Left hindlimb (tissue), 1 donor: ENCODE results near the gene CENPN.

Source experiments
- DNase-seq: peaks from one replicate; pipeline ENCODE4 v3.0.0-alpha.2; 2018

Gene CENPN, protein sequence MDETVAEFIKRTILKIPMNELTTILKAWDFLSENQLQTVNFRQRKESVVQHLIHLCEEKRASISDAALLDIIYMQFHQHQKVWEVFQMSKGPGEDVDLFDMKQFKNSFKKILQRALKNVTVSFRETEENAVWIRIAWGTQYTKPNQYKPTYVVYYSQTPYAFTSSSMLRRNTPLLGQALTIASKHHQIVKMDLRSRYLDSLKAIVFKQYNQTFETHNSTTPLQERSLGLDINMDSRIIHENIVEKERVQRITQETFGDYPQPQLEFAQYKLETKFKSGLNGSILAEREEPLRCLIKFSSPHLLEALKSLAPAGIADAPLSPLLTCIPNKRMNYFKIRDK

DNA sequence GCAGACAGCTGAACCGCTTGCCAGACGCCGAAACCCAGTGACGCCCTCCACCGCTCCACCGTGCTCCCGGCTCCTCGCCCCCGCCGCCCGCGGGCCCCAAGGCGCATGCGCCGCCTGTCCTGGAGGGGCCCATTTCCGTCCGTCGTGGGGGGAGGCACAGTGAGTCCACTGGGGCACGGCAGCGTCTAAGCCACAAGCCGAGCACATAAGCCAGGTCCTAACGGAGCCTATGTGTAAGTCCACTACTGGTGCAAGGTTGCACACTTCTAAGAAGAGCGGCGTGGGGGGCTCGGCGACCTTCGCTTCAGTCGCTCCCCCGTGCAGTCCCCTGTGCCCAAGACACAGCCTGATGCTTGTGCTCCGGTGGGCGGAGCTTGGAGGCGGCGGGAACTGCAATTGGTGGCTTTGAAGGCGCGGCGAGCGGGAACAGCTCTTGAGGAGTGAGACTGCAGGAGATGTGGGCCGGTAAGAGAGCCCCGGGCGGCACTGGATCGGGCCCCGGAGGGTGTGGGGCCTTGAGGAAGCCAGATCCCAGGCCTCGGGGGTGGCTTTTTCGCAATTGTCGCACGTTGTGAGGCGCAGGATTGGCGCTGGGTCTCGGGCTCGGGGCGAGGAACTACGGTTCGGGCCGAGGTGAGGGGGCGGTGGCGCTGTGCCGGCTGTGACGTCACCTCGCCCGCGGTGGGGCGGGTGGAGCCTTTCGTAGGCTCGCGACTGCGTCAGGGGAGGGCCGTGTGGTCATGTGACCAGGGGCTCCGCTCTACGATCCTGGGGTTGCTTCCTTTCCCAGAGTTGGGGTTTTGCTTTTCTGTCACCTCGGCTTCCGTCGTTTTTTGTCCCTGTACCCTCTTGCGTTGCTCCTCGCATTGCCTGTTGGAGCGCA is at the start of gene CENPN, which contains the start of gene CMC2:
Gene CENPN (plus strand): TSS at position 402 of the 883 bp plus-strand sequence. CDS start 4,726 bp downstream, outside the sequence.
Gene CMC2 (minus strand): TSS at position 73 of the 883 bp plus-strand sequence. CDS start 9,491 bp downstream, outside the sequence.
- DNase-seq = peak; percentile 99

DNA sequence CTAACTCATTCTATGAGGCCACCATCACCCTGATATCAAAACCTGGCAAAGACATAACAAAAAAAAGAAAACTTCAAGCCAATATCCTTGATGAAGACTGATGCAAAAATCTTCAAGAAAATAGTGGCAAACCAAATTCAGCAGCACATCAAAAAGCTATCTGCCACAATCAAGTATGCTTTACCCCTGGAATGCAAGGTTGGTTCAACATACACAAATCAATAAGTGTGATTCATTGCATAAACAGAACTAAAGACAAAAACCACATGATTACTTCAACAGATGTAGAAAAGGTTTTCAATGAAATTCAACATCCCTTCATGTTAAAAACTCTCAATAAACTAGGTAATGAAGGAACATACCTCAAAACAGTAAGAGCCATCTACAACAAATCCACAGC is 48.7 kb upstream of the CENPN start:
- DNase-seq = no peak

DNA sequence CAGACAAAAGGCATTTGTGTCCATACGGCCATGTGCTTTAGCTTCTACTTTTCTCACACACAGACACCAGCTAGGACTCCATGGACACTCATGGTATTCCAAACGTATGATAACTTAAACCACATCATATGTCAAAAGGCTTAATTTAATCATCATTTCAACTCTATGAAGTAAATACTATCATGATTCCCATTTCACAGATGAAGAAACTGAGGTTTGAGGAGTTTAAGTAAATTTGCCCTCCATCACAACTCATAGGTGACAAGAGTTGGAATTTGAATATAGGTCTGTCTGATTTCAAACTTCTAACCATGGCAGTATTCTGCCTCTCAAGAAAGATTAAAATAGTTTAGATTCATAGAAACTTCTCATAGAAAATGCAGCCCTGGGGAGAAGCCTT is 44.1 kb upstream of the CENPN start:
- DNase-seq = no peak

DNA sequence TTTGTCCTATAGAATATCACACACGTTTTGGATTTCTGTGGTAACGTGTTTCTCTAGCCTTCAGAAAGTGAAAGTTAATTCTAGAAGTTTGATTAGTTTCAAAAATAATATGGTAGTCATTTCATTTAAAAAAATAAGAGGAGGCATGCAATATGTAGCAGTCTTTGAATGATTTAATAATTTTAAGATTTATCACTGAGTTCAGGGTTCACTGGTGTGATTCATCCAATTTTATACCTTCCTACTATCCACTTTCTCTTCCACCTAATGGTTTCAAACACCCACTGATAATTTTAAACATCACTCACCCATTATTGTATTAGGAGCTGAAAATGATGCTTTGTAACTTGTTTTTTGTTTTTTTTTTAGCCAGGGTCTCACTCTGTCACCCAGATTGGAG is 42.7 kb upstream of the CENPN start:
- DNase-seq = no peak

DNA sequence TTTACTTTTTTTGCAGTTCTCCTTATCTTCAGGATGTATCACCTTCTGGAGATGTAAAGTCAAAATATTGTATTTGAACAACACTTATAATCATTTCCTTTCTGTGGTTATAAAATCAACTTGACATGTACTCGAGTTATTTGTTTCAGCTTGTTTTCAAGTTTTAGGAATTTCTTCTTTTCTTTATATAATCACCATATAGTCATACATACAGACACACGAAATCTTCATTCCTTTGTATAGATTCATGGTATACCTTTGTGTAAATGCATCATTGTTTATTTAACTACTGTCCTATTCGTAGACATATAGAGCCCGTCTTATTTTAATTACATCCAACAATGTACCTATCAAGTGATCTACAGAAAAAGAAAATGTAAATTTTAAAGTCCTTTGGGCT is 40.4 kb upstream of the CENPN start:
- no peak for DNase-seq

DNA sequence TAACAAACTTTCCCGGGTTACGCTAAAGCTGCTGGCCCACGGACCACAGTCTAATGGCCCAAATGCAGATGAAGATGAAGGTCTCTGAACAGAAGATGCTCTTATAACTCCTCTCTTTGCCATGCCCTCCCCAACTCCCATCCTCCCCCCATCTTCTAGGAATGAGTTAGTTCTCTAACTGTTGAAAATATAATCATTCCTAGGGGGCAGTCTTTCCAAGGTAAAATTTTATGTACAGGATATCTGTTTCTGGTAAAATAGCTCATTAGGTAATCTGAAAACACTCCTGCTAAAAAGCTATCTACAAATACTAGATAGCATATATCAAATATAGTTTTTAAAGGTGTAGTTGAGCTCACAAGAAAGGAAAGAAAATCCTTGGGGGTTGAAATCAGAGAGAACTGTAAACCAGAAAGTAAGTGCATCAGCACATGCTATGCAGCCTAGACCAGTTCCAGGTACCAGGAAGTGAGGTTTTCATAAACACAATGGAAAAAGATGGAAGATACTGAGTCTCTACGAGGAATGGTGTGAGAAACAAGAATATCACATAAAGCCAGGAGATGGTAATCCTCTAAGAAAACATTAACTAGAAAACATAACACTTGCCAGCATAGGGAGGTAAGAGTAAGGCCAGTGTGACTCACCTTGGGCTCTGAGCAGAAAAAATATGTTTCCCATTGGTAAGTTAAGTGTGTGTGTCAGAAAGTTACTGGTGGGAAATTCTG is 38.5 kb upstream of the CENPN start:
- no peak for DNase-seq

DNA sequence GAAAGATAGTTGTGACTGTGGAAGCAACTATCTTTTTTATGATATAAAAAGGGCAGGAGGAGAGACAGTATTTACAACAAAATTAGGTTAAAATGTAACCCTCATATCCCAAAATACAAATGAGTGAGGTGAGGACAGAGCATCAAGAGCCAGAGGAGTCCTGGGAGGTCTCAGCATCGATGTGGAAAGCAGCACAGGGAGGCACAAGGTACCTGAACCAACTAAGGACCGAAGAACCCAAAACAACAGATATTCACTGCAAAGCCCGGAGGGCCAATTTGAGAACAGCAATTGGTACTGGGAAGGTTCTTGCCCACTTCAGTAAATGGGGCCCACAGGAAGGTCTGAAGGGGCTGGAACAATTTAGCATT is 37.9 kb upstream of the CENPN start:
- DNase-seq = no peak

DNA sequence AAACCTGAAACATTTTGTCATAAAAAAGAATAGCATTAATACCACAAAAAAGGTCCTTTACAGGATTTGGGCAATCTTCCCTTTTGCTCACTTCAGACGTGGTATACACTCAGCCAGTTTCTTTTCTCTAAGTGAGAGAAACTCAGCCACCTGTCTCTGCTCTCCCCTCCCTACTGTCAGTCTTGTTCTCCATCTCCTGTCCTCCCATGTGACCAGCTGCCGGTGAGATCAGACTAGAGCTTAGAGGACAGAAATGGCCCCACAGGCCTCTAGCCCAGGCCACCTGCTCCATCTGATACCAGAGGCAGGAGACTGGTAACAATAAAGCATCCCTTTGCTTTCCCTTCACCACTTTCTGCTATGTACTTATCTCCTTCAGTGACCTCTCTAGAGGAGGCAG is 35.2 kb upstream of the CENPN start:
- DNase-seq = no peak

DNA sequence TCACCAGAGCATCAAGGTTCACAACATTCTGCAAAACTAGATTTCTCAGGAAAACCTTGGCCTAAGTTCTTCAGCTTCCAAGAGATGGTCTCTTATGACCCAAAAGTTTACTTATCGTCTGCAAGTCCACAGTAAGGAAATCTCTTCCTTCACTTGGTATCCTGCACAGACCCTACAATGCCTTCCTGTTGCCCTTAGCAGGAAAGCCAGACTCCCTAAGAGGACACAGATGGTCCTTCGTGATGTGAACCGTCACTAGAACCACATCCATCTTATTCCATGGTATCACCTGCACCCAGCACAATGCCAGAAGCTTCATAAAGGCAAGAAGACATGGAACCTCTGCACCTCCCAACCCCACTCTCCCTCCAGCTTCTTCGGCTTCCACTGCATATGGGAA is 34.4 kb upstream of the CENPN start:
- no peak for DNase-seq

DNA sequence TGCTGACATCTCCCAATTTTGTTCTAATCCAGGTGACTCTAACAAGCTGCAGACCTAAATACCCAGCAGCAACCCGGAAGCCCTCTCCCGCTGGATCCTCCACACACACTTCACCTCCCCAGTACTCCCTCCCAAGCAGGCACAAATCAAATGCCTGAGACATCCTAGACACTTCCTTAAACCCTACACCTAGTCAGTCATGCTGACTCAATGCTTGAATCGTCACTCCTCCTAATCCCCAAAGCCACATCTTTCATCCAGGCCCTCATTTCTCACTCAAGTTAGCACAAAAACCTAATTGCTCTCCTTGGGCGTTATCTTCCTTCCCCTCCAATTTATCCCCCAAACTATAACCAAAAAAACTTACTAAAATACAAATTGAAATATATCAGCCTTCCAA is 33.0 kb upstream of the CENPN start:
- DNase-seq = no peak

DNA sequence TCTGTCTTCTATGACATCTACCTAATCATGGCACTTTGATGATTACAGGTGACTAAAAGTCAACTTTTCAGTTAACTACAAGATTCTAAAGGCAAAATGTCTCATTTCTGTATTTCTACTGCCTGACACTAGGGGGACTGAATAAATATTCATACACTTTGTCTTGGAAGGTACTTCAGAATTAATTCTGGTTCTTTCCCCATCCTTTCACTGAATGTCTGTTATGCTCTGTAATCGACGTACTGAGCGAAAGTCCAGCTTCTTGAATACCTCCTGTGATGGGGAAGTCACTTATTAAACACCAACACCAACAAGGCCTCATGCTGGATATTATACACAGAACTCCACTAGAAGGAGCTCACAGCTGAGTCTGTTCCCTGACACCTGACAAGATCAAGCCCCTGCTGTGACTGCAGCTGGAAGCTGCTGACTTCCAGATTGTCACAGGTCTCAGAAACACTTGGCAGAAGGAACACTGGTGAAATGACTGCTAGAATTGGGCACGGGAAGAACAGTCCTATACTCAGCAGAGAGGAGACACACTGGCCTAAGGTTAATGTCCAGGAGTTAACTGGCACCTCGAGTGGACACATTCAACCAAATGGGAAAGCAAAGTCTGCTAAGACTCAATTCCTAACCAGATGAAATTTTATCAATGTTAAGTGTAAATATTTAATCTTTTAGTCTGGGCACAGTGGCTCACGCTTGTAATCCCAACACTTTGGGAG is 32.2 kb upstream of the CENPN start:
- DNase-seq = no peak

DNA sequence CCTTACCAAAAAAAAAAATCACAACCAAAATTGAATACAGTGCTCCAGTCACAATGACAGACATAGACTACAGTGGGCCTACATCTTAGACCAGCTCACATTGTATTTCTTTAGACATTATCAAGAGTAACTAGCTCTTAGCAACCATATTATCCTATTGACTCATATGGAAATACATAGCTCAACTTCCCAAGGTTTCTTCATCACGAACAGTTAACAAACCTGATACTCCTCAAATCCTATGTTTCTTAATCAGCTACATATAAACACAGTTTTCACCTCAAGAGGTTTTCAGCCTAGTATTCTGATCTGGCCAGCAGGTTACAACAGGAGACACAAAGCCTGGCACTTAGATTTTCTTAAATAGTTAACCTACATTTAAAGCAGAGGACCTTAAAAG is 30.1 kb upstream of the CENPN start:
- no peak for DNase-seq

DNA sequence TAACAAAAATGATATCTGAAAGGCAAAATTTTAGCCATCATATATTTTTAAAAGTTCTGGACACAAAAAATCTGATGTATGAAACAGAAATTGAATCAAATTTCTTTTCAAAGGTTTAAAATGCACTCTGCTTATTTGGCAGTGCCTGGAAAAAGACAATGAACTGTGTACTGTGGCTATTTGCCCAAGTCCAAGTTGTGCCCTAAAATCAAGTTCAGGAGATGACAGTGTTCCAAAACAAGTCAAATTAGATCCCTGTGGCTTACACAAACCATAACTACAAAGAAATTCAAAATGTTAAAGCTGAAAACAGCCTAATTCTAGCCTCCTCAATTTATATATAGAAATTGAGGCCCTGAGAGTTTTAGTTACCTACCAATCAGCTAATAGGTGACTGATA is 25.9 kb upstream of the CENPN start:
- no peak for DNase-seq

DNA sequence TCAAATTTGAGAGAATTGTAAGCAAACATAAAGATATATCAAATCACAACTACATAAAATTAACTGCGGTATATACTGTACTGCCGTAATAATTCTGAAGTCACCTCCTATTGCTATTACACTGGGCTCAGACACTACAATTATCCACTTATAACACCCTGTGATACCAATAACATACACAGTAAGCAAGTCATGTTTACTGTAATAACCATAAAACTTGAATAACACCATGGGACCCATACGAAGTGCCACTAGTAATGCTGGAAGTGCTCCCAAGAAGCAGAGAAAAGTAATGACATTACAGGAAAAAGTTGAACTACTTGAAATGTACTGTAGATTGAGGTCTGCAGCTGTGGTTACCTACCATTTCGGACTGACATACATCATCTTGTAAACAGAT is 24.4 kb upstream of the CENPN start:
- DNase-seq = no peak

DNA sequence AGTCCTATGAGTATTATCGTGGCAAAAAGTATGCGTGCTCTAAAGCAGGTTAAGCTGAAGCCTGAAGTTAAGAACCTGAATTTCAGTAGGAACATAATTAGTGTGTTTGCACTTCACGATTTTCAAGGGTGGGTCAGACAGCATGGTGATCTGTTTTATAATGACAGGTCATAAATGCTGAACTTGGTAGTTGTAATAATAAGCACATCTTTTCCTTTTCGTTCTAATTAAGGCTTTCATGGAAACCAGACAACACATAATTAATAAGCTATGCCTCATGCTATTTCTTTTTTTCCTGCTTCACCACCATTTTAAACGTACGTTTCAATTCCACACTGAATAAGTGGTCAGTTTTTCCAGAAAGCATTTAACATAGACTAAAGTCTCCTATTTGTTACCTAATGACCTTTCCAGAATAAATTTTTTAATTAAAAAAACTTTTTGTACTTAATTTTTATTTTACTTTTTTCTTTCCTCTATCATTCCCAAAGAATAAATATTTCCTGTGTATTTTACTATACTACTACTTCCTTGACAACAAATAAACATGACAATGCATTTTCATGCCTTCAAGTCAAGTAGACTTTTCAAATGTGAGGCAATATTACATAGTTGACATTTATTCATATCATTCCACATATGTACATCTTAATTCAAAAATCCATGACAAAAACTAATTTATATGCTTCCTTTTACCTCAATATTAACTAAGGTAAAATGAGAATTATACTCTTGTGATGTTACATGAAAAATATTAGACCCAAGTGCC is 22.7 kb upstream of the CENPN start:
- no peak for DNase-seq

DNA sequence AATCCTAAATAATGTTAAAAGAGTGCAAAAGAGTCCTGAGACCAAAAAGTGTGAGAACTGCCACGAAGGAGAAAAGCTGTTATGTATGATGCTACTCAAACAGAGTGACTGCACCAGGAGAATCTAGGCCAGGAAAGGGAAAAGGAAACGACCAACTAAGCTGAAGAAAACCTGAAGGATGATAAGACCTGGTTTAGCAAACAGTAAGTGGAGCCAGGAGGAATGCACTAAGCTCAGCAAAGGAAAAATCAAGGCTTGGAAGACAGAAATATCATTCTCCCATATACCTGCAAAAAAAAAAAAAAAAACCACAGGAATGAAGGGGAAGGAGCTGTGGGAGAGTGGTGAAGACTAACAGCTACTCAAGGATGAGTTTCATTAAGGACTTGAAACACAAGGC is 21.4 kb upstream of the CENPN start:
- DNase-seq = no peak

DNA sequence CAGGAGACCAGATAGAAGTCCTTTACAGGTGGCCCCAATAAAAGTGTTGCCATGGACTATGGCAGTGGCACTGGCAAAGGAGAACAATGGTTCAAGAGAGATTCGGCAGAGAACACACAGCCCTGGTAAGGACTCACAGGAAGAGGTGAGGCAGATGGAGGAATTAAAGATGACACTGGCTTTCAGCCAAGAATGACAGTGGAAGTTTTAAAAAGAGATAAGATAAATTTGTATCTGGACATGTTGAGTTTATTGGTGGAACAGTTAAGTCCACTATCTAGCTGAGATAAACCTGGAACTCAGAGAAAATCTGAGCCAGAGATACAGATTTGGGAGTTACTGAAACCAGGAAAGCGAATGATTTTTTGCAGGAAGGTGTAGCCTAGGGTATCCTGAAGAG is 20.5 kb upstream of the CENPN start:
- no peak for DNase-seq

DNA sequence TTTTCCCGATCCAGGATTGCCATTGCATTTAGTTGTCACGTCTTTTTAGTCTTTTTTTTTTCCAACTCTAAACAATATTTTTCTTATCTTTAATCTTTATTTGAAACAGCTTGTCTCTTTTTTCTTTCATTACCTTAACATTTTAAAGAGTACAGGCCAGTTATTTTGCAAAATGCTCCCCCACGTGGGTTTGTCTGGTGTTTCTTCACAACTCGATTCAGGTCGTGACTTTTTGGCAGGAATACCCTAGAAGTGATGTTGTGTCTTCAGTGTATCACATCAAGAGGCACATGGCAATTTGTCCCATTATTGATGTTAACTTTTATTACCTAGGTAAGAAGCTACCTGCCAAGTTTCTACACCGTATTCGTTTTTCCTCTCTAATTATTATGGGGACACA is 18.3 kb upstream of the CENPN start:
- no peak for DNase-seq

DNA sequence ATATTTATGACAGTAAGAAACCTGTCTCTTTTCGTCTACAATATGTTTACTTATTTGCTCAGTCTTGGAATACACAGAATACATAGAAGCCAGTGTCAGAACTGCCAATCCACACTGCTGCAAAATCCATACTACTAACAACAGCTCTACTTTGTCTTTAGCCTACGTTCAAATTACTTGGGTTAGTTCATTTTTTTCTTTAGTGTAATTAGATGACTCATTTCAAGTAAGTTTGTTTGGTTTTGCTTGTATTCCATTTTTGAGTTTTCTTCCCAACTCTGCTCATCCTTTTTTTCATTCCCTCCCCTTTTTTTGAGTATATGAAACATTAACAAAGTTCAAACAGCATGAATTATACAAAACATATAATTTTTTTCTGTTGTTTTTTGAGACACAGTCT is 17.2 kb upstream of the CENPN start:
- no peak for DNase-seq

DNA sequence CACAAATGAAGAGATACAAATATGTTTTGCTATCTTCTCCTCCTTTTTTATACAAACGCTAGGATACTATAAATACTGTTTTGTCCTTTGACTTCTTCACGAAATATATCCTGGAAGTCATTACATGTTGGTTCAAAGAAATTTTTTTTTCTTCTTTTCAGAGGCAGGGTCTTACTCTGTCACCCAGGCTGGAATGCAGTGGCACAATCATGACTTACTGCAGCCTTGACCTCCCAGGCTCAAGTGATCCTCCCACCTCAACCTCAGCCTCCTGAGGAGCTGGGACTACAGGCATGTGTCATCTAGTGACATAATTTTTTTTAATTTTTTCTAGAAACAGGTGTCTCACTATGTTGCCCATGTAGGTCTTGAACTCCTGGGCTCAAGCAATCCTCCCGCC is 16.4 kb upstream of the CENPN start:
- no peak for DNase-seq

DNA sequence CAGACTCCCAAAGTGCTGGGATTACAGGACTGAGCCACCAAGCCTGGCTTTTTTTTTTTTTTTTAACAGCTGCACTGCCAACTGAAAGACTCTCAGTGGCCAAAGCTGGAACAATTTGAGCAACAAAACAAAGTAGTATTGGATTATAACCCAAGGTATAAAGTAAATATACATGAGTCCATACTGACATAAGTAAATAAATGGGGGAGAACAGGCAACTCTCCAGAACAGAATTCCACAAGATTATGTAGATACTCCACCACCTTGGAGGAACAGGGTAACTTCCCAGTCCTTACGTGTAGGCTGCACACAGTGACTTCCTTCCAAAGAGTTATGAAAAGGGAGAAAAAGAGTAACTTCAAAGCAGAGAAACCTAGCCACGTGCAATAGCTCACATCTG is 16.0 kb upstream of the CENPN start:
- DNase-seq = no peak

DNA sequence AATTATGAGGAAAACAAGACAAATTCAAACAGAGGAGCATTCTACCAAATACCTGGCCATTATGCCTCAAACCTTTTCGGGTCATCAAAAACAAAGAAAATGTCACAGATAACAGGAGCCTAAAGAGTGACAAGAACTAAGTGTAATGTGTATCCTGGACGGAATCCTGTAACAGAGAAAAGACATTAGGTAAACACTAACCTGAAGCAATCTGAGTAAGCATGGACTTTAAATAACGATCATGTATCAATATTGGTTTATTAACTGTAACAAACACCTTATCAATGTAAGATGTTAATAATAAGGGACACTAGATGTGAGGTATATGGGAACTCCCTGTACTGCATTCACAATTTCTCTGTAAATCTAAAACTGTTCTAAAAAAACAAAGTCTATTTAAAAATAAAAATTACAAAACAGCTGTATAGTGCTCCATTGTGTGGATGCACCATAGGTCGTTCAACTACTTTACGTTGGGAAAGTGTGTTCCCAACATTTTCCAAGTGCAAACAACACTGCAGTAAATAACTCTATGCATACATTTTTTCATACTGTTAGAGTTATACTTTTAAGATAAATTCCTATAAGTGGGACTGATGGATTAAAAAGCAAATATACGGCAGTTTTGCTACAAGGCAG is 15.1 kb upstream of the CENPN start:
- DNase-seq = no peak
